ENCODE measurements around the gene CLPTM1.

- TF ChIP-seq CTCF (IDR thresholded peaks at IDR 0.05) (no peak), EZH2 (IDR thresholded peaks at IDR 0.05; ENCODE audit: borderline replicate concordance, insufficient read depth, low read depth, low read length, poor library complexity, severe bottlenecking) (no peak)
These were observed 53.4 kb downstream of the CLPTM1 start for GRCh38 chr19:45008552-45008951.
